Panc1 (cell line): ENCODE measurements around the gene RAB26. TPM values are rescaled to one million over a fixed set of nuclear protein-coding genes. Genes with fewer than 3 reads are reported as not detected.

ENCODE experiments used
- ATAC-seq: fragments of 200-7000 bp; cut with Tn5 transposase; 2 replicates; pipeline ENCODE4 v1.9.1; 2020; ENCODE audit warnings: mild to moderate bottlenecking, moderate library complexity
- BruUV-seq: library from RNA; stranded (reverse); fragments of 400-500 nt; replicated peaks from 2 replicates; lab custom pipeline; 2021; lab: Mats Ljungman, UMichigan
- CTCF ChIA-PET: fragments of 300-600 bp; sonication (Branson Sonifier 250); formaldehyde crosslinking; loops from one replicate; lab custom pipeline; 2022; ENCODE audit warnings: antibody characterized with exemption; lab: Charles Lee
- POLR2A ChIA-PET: fragments of 300-600 bp; sonication (Branson Sonifier 250); formaldehyde crosslinking; loops from one replicate; lab custom pipeline; 2022; ENCODE audit warnings: antibody characterized with exemption; lab: Charles Lee
- DNase-seq: peaks from one replicate; pipeline ENCODE4 v3.0.0-alpha.2; 2010; ENCODE audit warnings: low read depth, low spot score
- H3K27ac ChIP-seq: 2 replicates; pipeline ENCODE4 v1.5.1; 2011; ENCODE audit warnings: mild to moderate bottlenecking, low read length, inconsistent platforms
- H3K27me3 ChIP-seq: fragments of 200-500 bp; sonication (Bioruptor generic); 2 replicates; pipeline ENCODE4 v1.6.0; 2014; ENCODE audit warnings: low read length, inconsistent platforms; ENCODE audit not compliant: control insufficient read depth, insufficient read depth
- H3K36me3 ChIP-seq: fragments of 200-500 bp; sonication (Bioruptor generic); 2 replicates; pipeline ENCODE4 v1.5.1; 2014; ENCODE audit warnings: inconsistent platforms, mild to moderate bottlenecking, low read length, moderate library complexity; ENCODE audit not compliant: control insufficient read depth, insufficient read depth
- H3K4me1 ChIP-seq: 2 replicates; pipeline ENCODE4 v1.5.1; 2011; ENCODE audit warnings: inconsistent platforms, mild to moderate bottlenecking, low read length, moderate library complexity; ENCODE audit not compliant: control insufficient read depth, insufficient read depth
- H3K4me3 ChIP-seq, 2 experiments: 2 replicates each; pipeline ENCODE4 v1.5.1; 2011 to 2012; ENCODE audit warnings: low read depth in 2 of 2, low read length in 2 of 2, mild to moderate bottlenecking in 2 of 2, inconsistent platforms in 1 of 2, moderate library complexity in 1 of 2
- H3K9me3 ChIP-seq: fragments of 200-500 bp; sonication (Bioruptor generic); 2 replicates; pipeline ENCODE4 v1.5.1; 2014; ENCODE audit warnings: low read depth, mild to moderate bottlenecking, inconsistent platforms, low read length, moderate library complexity; ENCODE audit not compliant: control insufficient read depth, insufficient read depth
- POLR2AphosphoS5 ChIP-seq: IDR thresholded peaks from 2 replicates; pipeline ENCODE4 v1.6.1; 2012; ENCODE audit warnings: mild to moderate bottlenecking, low read depth, low read length, moderate library complexity
- SIN3A ChIP-seq: IDR thresholded peaks from 2 replicates; pipeline ENCODE4 v1.6.1; 2012; ENCODE audit warnings: low read depth, mild to moderate bottlenecking, low read length, moderate library complexity, borderline replicate concordance; ENCODE audit not compliant: insufficient read depth
- TCF7L2 ChIP-seq: IDR thresholded peaks from 2 replicates; pipeline ENCODE4 v1.6.1; 2011; ENCODE audit warnings: mild to moderate bottlenecking, low read depth, low read length, inconsistent platforms
- in situ Hi-C: cut with HindIII; loops from 2 replicates; pipeline ENCODE4 v1.10.0; 2016; ENCODE audit warnings: low sequenced_read_pairs, low pct_unique_long_range_greater_than_20kb
- intact Hi-C: fragments of 100-400 bp; cut with micrococcal nuclease; formaldehyde crosslinking; loops from one replicate; pipeline ENCODE4 v1.10.0; 2022; ENCODE audit not compliant: unreplicated experiment
- total RNA-seq: library from RNA; stranded (reverse); gene quantifications from one replicate; pipeline ENCODE4 v1.2.1, GENCODE V29; 2021; ENCODE audit not compliant: unreplicated experiment
- TF ChIP-seq, protein P1 (sequence below), 2 experiments: IDR thresholded peaks; 2 replicates each; pipeline ENCODE4 v1.6.1; 2011 to 2012; ENCODE audit warnings: low read depth in 2 of 2, control low read depth in 1 of 2, low read length in 1 of 2, mild to moderate bottlenecking in 1 of 2, moderate library complexity in 1 of 2; ENCODE audit not compliant: insufficient read depth in 1 of 2
- TF ChIP-seq, protein P2 (sequence below): fragments of 450-650 bp; IDR thresholded peaks from 2 replicates; pipeline ENCODE4 v1.5.1; 2017; ENCODE audit warnings: mild to moderate bottlenecking

RAB26 gene
- total RNA-seq, 1 experiment from 2014 or later, result 92.2 TPM

DNA sequence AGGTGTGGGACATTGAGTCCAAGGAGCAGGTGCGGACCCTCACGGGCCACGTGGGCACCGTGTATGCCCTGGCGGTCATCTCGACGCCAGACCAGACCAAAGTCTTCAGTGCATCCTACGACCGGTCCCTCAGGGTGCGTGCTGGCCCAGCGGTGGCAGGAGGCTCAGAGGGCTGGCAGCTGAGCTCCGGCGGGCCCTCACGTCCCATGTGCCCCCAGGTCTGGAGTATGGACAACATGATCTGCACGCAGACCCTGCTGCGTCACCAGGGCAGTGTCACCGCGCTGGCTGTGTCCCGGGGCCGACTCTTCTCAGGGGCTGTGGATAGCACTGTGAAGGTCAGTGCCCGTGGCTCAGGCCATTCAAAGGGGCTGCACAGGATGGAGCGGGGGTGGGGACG, 27.6 kb downstream of the RAB26 start:
- TF ChIP-seq, protein P1, sequence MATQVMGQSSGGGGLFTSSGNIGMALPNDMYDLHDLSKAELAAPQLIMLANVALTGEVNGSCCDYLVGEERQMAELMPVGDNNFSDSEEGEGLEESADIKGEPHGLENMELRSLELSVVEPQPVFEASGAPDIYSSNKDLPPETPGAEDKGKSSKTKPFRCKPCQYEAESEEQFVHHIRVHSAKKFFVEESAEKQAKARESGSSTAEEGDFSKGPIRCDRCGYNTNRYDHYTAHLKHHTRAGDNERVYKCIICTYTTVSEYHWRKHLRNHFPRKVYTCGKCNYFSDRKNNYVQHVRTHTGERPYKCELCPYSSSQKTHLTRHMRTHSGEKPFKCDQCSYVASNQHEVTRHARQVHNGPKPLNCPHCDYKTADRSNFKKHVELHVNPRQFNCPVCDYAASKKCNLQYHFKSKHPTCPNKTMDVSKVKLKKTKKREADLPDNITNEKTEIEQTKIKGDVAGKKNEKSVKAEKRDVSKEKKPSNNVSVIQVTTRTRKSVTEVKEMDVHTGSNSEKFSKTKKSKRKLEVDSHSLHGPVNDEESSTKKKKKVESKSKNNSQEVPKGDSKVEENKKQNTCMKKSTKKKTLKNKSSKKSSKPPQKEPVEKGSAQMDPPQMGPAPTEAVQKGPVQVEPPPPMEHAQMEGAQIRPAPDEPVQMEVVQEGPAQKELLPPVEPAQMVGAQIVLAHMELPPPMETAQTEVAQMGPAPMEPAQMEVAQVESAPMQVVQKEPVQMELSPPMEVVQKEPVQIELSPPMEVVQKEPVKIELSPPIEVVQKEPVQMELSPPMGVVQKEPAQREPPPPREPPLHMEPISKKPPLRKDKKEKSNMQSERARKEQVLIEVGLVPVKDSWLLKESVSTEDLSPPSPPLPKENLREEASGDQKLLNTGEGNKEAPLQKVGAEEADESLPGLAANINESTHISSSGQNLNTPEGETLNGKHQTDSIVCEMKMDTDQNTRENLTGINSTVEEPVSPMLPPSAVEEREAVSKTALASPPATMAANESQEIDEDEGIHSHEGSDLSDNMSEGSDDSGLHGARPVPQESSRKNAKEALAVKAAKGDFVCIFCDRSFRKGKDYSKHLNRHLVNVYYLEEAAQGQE (IDR thresholded peaks at IDR 0.05; ENCODE audit: insufficient read depth in 1 of 2, low read depth in 2 of 2, low read length in 1 of 2), result no peak
- TF ChIP-seq SIN3A, result no peak
- no peak for TF ChIP-seq TCF7L2
- TF ChIP-seq POLR2AphosphoS5, result no peak
- TF ChIP-seq, protein P2, sequence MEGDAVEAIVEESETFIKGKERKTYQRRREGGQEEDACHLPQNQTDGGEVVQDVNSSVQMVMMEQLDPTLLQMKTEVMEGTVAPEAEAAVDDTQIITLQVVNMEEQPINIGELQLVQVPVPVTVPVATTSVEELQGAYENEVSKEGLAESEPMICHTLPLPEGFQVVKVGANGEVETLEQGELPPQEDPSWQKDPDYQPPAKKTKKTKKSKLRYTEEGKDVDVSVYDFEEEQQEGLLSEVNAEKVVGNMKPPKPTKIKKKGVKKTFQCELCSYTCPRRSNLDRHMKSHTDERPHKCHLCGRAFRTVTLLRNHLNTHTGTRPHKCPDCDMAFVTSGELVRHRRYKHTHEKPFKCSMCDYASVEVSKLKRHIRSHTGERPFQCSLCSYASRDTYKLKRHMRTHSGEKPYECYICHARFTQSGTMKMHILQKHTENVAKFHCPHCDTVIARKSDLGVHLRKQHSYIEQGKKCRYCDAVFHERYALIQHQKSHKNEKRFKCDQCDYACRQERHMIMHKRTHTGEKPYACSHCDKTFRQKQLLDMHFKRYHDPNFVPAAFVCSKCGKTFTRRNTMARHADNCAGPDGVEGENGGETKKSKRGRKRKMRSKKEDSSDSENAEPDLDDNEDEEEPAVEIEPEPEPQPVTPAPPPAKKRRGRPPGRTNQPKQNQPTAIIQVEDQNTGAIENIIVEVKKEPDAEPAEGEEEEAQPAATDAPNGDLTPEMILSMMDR, result no peak
- POLR2A ChIA-PET, result no interaction called here
- no peak overlapping the region for H3K27ac ChIP-seq
- intact Hi-C loops, result no loop called here
- H3K27me3 ChIP-seq, result no peaks in the 10 kb centered on the region
- H3K36me3 ChIP-seq, result no peaks in the 10 kb centered on the region
- CTCF ChIA-PET, result no interaction called here
- H3K9me3 ChIP-seq, result no peaks in the 10 kb centered on the region
- H3K4me1 ChIP-seq, result no peaks in the 10 kb centered on the region
- H3K4me3 ChIP-seq, result no peak overlapping the region
- ATAC-seq, result no peak
- in situ Hi-C loops, result no loop called here
- no peak for DNase-seq
- no TSS peak for BruUV-seq

DNA sequence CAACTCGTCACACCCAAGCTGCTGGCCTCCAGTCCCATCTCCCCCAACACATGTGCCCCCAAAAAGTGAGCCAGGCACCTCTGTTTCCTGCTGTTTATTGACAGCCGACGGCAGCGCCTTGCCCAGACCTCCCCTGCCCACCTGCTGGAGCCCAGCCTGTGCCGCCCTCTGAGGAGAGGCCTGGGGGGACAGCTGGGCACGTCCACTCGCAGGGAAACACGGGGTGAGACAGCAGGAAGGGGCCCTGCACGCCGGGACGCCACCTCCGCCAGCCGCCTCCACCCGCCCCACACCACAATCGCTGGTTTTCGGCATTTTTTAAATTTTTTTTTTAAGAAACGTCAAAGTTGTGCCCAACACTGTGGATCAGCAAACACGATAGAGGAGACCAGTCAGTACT, 28.7 kb downstream of the RAB26 start:
- in situ Hi-C loops, result no loop called here
- TF ChIP-seq POLR2AphosphoS5, result no peak
- TF ChIP-seq, protein P1 (IDR thresholded peaks at IDR 0.05; ENCODE audit: insufficient read depth in 1 of 2, low read depth in 2 of 2, low read length in 1 of 2), result no peak
- TF ChIP-seq, protein P2, result no peak
- no peak for TF ChIP-seq SIN3A
- CTCF ChIA-PET, result no interaction called here

More for the DNA sequence above, 28.7 kb downstream of the RAB26 start:
- intact Hi-C loops, result no loop called here
- Histone ChIP-seq H3K4me1 (no peaks in the 10 kb centered on the region), H3K27ac (no peak overlapping the region), H3K36me3 (no peaks in the 10 kb centered on the region), H3K27me3 (no peaks in the 10 kb centered on the region), H3K4me3 (no peak overlapping the region), H3K9me3 (no peaks in the 10 kb centered on the region)
- BruUV-seq, result no TSS peak
- no peak for ATAC-seq
- no peak for DNase-seq
- POLR2A ChIA-PET, result no interaction called here
